Osteoblast (primary cell): ENCODE data around the gene VCX2. TPM values are rescaled to one million over a fixed set of nuclear protein-coding genes. Genes with fewer than 3 reads are reported as not detected.
"Not testable (repeated sequence)": the region's sequence is repeated elsewhere in the genome, so short reads cannot be mapped to it uniquely, and the experiment has no call there.

ENCODE experiments used
- DNase-seq: peaks from one replicate; pipeline ENCODE4 v3.0.0; 2011; ENCODE audit warnings: low spot score, mixed read lengths; ENCODE audit not compliant: insufficient read length; ENCODE audit errors: missing footprints
- H2AFZ ChIP-seq: 2 replicates; pipeline ENCODE4 v1.6.0; 2011; ENCODE audit warnings: mild to moderate bottlenecking, low read length
- H3K27ac ChIP-seq: 2 replicates; pipeline ENCODE4 v1.5.1; 2011; ENCODE audit warnings: mild to moderate bottlenecking, low read depth, low read length, moderate library complexity
- H3K27me3 ChIP-seq: 2 replicates; pipeline ENCODE4 v1.6.0; 2012; ENCODE audit warnings: mild to moderate bottlenecking, control low read depth, inconsistent platforms, low read length, moderate library complexity; ENCODE audit not compliant: insufficient read depth
- H3K36me3 ChIP-seq: 2 replicates; pipeline ENCODE4 v1.5.1; 2011; ENCODE audit warnings: mild to moderate bottlenecking, low read length, control low read depth, moderate library complexity; ENCODE audit not compliant: insufficient read depth
- H3K4me1 ChIP-seq: 2 replicates; pipeline ENCODE4 v1.5.1; 2011; ENCODE audit warnings: mild to moderate bottlenecking, low read length, control low read depth, moderate library complexity; ENCODE audit not compliant: insufficient read depth
- H3K4me2 ChIP-seq: 2 replicates; pipeline ENCODE4 v1.6.0; 2011; ENCODE audit warnings: mild to moderate bottlenecking, low read length; ENCODE audit not compliant: insufficient read depth
- H3K4me3 ChIP-seq: fragments of 200-600 bp; sonication (generic); 3 replicates; pipeline ENCODE4 v1.5.1; 2012; ENCODE audit warnings: mild to moderate bottlenecking, low read length, inconsistent platforms; ENCODE audit not compliant: insufficient read depth
- H3K79me2 ChIP-seq: 2 replicates; pipeline ENCODE4 v1.6.0; 2012; ENCODE audit warnings: mild to moderate bottlenecking, low read length, control low read depth, inconsistent platforms; ENCODE audit not compliant: insufficient read depth
- H3K9me3 ChIP-seq: 2 replicates; pipeline ENCODE4 v1.5.1; 2011; ENCODE audit warnings: low read depth, low read length, control low read depth
- H4K20me1 ChIP-seq: 2 replicates; pipeline ENCODE4 v1.6.0; 2012; ENCODE audit warnings: mild to moderate bottlenecking, low read length, control low read depth; ENCODE audit not compliant: insufficient read depth
- small RNA-seq: library from RNA; depleted of rRNA; stranded (forward); fragments of <200 nt; gene quantifications from one replicate; pipeline ENCODE3, GENCODE V24; 2012
- total RNA-seq: library from RNA; depleted of rRNA; stranded (reverse); fragments of >200 nt; gene quantifications from 2 replicates; pipeline ENCODE4 v1.2.3, GENCODE V29; 2012
- TF ChIP-seq, protein P1 (sequence below): IDR thresholded peaks from 2 replicates; pipeline ENCODE4 v1.5.1; 2011; ENCODE audit warnings: mild to moderate bottlenecking, low read depth, low read length, moderate library complexity; ENCODE audit errors: extremely low read depth

VCX2 gene
- total RNA-seq, 1 donor: not detected

DNA sequence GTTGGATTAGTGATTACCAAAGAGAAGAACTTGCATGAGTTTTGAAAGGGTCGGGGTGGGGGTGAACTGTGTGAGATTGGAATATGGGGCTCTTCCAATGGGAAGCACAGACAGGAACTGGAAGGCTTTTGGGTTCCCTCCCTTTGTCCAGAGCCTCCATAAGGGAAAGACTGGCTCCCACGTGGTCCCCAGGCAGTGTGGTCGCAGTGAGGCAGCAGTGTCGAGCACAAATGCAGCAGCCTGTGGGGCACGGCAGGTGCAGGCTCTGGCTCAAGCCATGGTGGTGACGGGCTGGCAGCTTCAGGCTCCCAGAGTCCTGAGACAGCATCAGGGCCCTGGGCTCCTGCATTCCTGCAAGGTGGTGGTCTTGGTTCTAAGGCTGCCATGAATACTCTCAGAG, 45.5 kb downstream of the VCX2 start:
- Histone ChIP-seq H4K20me1 (no peaks in the 10 kb centered on the region), H3K4me3 (no peak overlapping the region), H3K27me3 (no peaks in the 10 kb centered on the region), H3K9me3 (no peaks in the 10 kb centered on the region), H3K79me2 (no peaks in the 10 kb centered on the region), H2AFZ (no peak overlapping the region), H3K4me2 (no peak overlapping the region), H3K36me3 (no peaks in the 10 kb centered on the region), H3K4me1 (no peaks in the 10 kb centered on the region), H3K27ac (no peak overlapping the region)
- DNase-seq: no peak
- TF ChIP-seq, protein P1, sequence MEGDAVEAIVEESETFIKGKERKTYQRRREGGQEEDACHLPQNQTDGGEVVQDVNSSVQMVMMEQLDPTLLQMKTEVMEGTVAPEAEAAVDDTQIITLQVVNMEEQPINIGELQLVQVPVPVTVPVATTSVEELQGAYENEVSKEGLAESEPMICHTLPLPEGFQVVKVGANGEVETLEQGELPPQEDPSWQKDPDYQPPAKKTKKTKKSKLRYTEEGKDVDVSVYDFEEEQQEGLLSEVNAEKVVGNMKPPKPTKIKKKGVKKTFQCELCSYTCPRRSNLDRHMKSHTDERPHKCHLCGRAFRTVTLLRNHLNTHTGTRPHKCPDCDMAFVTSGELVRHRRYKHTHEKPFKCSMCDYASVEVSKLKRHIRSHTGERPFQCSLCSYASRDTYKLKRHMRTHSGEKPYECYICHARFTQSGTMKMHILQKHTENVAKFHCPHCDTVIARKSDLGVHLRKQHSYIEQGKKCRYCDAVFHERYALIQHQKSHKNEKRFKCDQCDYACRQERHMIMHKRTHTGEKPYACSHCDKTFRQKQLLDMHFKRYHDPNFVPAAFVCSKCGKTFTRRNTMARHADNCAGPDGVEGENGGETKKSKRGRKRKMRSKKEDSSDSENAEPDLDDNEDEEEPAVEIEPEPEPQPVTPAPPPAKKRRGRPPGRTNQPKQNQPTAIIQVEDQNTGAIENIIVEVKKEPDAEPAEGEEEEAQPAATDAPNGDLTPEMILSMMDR: no peak

DNA sequence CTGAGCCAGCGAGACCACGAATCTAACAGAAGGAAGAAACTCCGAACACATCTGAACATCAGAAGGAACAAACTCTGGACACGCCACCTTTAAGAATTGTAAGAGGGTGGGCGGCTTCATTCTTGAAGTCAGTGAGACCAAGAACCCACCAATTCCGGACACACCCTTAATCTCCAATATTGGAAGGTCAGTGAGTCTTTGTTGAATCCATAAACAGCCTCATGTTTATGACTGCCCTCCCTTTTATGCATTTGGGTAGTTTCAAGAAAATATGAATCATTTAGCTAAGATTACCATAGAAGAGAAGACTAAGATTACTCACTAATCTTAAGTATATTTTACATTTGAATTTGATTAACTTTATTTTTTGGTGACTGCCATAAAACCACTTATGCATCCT, 48.5 kb downstream of the VCX2 start:
- H2AFZ ChIP-seq: no peak overlapping the region
- H3K4me3 ChIP-seq: no peak overlapping the region
- TF ChIP-seq, protein P1: no peak
- no peak overlapping the region for H3K27ac ChIP-seq
- H4K20me1 ChIP-seq: no peaks in the 10 kb centered on the region
- no peaks in the 10 kb centered on the region for H3K27me3 ChIP-seq
- no peaks in the 10 kb centered on the region for H3K36me3 ChIP-seq
- no peaks in the 10 kb centered on the region for H3K79me2 ChIP-seq
- no peak overlapping the region for H3K4me2 ChIP-seq
- no peak for DNase-seq
- no peaks in the 10 kb centered on the region for H3K4me1 ChIP-seq
- no peaks in the 10 kb centered on the region for H3K9me3 ChIP-seq

DNA sequence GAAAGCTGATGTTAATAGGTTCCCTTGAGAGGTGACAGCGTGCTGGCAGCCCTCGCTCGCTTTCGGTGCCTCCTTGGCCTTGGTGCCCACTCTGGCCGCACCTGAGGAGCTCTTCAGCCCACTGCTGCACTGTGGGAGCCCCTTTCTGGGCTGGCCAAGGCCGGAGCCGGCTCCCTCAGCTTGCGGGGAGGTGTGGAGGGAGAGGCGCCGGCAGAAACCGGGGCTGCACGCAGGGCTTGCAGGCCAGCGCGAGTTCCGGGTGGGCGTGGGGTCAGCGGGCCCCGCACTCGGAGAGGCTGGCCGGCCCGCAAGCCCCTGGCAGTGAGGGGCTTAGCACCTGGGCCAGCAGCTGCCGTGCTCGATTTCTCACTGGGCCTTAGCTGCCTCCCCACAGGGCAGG, 49.7 kb downstream of the VCX2 start:
- not testable (repeated sequence) for H3K36me3 ChIP-seq

More for the DNA sequence above, 49.7 kb downstream of the VCX2 start:
- not testable (repeated sequence) for H3K4me3 ChIP-seq, DNase-seq, H3K27me3 ChIP-seq, H3K27ac ChIP-seq, H4K20me1 ChIP-seq, H3K79me2 ChIP-seq, H2AFZ ChIP-seq, H3K4me2 ChIP-seq, H3K4me1 ChIP-seq, H3K9me3 ChIP-seq

Small RNAs within 50 kb of the gene (small RNA-seq; reads per million reads assigned to genes)
- 12.0 reads per million, percentile 93 among the genes with 10 or more reads in this experiment for gene MIR651

Other genes with a start within 250 kb of the VCX2 start
- 8.7 and 12.7 TPM in 2 replicates for gene PNPLA4, start 243.9 kb downstream of the VCX2 start, total RNA-seq